Osteoblast (primary cell): ENCODE data around the gene DGKD. TPM values are rescaled to one million over a fixed set of nuclear protein-coding genes. Genes with fewer than 3 reads are reported as not detected.

ENCODE experiments used
- DNase-seq: peaks from one replicate; pipeline ENCODE4 v3.0.0; 2011; ENCODE audit warnings: low spot score, mixed read lengths; ENCODE audit not compliant: insufficient read length; ENCODE audit errors: missing footprints
- H2AFZ ChIP-seq: 2 replicates; pipeline ENCODE4 v1.6.0; 2011; ENCODE audit warnings: mild to moderate bottlenecking, low read length
- H3K27ac ChIP-seq: 2 replicates; pipeline ENCODE4 v1.5.1; 2011; ENCODE audit warnings: mild to moderate bottlenecking, low read depth, low read length, moderate library complexity
- H3K27me3 ChIP-seq: 2 replicates; pipeline ENCODE4 v1.6.0; 2012; ENCODE audit warnings: mild to moderate bottlenecking, control low read depth, inconsistent platforms, low read length, moderate library complexity; ENCODE audit not compliant: insufficient read depth
- H3K36me3 ChIP-seq: 2 replicates; pipeline ENCODE4 v1.5.1; 2011; ENCODE audit warnings: mild to moderate bottlenecking, low read length, control low read depth, moderate library complexity; ENCODE audit not compliant: insufficient read depth
- H3K4me1 ChIP-seq: 2 replicates; pipeline ENCODE4 v1.5.1; 2011; ENCODE audit warnings: mild to moderate bottlenecking, low read length, control low read depth, moderate library complexity; ENCODE audit not compliant: insufficient read depth
- H3K4me2 ChIP-seq: 2 replicates; pipeline ENCODE4 v1.6.0; 2011; ENCODE audit warnings: mild to moderate bottlenecking, low read length; ENCODE audit not compliant: insufficient read depth
- H3K4me3 ChIP-seq: fragments of 200-600 bp; sonication (generic); 3 replicates; pipeline ENCODE4 v1.5.1; 2012; ENCODE audit warnings: mild to moderate bottlenecking, low read length, inconsistent platforms; ENCODE audit not compliant: insufficient read depth
- H3K79me2 ChIP-seq: 2 replicates; pipeline ENCODE4 v1.6.0; 2012; ENCODE audit warnings: mild to moderate bottlenecking, low read length, control low read depth, inconsistent platforms; ENCODE audit not compliant: insufficient read depth
- H3K9me3 ChIP-seq: 2 replicates; pipeline ENCODE4 v1.5.1; 2011; ENCODE audit warnings: low read depth, low read length, control low read depth
- H4K20me1 ChIP-seq: 2 replicates; pipeline ENCODE4 v1.6.0; 2012; ENCODE audit warnings: mild to moderate bottlenecking, low read length, control low read depth; ENCODE audit not compliant: insufficient read depth
- total RNA-seq: library from RNA; depleted of rRNA; stranded (reverse); fragments of >200 nt; gene quantifications from 2 replicates; pipeline ENCODE4 v1.2.3, GENCODE V29; 2012
- TF ChIP-seq, protein P1 (sequence below): IDR thresholded peaks from 2 replicates; pipeline ENCODE4 v1.5.1; 2011; ENCODE audit warnings: mild to moderate bottlenecking, low read depth, low read length, moderate library complexity; ENCODE audit errors: extremely low read depth

DGKD gene
- total RNA-seq, 1 donor, result 6.5 TPM

DNA sequence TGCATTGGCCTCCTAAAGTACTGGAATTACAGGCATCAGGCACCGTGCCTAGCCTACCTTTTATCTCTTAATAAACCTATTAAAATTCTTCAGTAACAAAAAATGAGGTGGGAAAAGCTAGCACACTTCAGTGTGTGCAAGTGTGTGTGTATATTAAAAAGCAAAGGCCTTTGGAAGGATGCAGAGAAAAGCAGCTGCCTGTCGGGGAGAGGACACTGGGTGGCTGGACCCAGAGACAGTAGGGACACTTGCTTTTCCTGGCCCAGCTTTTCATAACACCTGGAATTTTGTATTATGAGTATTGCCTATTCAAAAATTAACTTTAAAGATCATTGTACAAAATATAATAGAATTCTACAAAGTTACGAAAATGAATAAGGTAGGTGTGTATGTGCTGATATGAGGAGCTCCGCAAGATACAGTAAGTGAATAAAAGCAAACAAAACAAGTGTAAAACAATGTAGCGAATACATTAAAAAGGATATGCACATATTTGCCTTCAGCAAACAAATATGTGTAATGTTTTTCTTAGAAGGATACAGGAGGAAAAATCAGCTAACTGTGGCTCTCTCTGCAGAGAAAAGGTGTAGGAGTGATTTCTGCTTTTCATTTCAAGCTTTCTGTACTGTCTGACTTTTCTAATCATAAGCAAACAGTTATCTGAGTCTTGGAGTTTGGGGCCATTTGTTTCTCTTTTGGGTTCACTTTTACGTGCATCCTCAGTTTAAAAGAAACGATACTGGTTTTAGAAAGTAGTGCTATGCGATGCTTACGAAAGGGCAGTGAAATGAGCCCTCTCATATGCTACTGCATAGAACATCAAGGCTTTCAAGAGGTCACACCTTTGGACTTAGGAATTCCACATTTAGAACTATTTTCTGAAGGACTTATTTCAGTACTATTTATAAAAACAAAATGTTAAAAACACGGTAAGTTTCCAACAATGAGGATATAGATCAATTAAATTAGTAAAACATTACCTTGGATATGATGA, 141.5 kb downstream of the DGKD start:
- Histone ChIP-seq H3K9me3 (no peaks in the 10 kb centered on the region), H3K4me2 (no peak overlapping the region), H3K4me3 (no peak overlapping the region), H3K79me2 (no peaks in the 10 kb centered on the region), H3K4me1 (peaks cover 2% of the 10 kb centered on the region), H4K20me1 (no peaks in the 10 kb centered on the region), H3K36me3 (peaks cover 48% of the 10 kb centered on the region), H3K27me3 (no peaks in the 10 kb centered on the region), H3K27ac (no peak overlapping the region), H2AFZ (no peak overlapping the region)
- no peak for DNase-seq
- TF ChIP-seq, protein P1, sequence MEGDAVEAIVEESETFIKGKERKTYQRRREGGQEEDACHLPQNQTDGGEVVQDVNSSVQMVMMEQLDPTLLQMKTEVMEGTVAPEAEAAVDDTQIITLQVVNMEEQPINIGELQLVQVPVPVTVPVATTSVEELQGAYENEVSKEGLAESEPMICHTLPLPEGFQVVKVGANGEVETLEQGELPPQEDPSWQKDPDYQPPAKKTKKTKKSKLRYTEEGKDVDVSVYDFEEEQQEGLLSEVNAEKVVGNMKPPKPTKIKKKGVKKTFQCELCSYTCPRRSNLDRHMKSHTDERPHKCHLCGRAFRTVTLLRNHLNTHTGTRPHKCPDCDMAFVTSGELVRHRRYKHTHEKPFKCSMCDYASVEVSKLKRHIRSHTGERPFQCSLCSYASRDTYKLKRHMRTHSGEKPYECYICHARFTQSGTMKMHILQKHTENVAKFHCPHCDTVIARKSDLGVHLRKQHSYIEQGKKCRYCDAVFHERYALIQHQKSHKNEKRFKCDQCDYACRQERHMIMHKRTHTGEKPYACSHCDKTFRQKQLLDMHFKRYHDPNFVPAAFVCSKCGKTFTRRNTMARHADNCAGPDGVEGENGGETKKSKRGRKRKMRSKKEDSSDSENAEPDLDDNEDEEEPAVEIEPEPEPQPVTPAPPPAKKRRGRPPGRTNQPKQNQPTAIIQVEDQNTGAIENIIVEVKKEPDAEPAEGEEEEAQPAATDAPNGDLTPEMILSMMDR, result no peak

DNA sequence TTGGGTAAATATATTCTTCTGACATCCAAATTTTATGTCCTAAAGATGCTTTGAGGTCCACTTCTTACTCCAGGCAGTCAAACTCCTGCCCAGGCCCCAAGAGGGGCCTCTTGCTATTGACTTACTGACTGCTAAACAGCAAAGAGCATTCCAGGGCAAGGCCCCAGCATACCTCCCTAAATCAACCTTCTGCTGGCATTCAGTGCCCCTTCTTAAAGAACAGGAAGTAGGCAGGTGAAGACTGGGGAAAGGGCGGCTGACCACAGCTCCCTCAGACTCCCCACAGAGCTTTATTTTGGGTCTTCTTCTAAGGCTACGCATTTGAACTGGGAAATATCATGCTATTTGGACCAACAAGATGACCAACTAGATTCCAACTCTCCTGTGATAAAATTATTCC, 143.4 kb downstream of the DGKD start:
- Histone ChIP-seq H3K4me1 (peaks cover 12% of the 10 kb centered on the region), H4K20me1 (no peaks in the 10 kb centered on the region), H3K27ac (no peak overlapping the region), H2AFZ (no peak overlapping the region), H3K36me3 (peaks cover 37% of the 10 kb centered on the region), H3K27me3 (no peaks in the 10 kb centered on the region), H3K79me2 (no peaks in the 10 kb centered on the region), H3K9me3 (no peaks in the 10 kb centered on the region), H3K4me3 (no peak overlapping the region), H3K4me2 (no peak overlapping the region)
- DNase-seq, result no peak
- TF ChIP-seq, protein P1, result no peak

DNA sequence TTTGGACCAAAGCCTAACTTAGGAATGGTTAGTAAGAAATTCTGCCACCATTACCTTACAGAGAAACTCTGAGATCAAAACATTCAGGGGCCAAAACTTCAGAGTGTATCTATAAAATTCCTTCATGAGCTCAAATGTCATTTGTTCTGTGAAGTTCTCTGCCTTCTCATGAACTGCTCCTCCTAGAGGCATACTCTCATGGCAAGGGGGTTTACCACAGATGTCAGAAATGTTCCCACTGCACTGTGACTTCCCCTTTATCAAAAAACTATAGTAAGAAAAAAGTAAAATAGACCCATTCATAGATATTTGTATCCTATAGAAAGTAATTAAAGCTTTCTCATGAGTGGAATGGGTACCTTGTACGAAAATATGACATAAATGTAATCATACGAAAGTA, 143.8 kb downstream of the DGKD start:
- Histone ChIP-seq H3K4me1 (peaks cover 12% of the 10 kb centered on the region), H3K27ac (no peak overlapping the region), H4K20me1 (no peaks in the 10 kb centered on the region), H3K79me2 (no peaks in the 10 kb centered on the region), H3K27me3 (no peaks in the 10 kb centered on the region), H2AFZ (no peak overlapping the region), H3K9me3 (no peaks in the 10 kb centered on the region), H3K4me3 (no peak overlapping the region), H3K4me2 (no peak overlapping the region), H3K36me3 (peaks cover 34% of the 10 kb centered on the region)
- TF ChIP-seq, protein P1, result no peak
- DNase-seq, result no peak

DNA sequence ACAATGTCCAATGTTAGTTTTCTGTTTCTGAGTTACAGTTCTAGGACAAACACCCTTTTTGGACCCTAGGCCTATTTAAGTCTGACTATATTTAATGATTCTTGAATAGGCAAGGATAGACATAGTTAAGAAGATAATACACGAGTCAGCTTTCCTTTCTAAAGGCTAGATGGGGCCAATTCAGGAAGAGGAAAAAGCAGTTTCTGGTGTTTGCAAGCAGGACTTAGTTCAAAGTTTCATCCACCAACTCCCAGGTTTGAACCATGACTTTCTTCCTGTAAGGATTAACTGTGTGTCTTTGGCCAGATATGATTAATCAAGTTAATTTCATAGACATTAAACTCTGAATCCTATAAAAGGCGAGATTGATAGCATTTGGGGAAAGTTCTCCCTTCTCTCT, 145.6 kb downstream of the DGKD start:
- no peaks in the 10 kb centered on the region for H4K20me1 ChIP-seq
- no peak overlapping the region for H3K4me2 ChIP-seq
- H3K27ac ChIP-seq, result no peak overlapping the region
- H3K27me3 ChIP-seq, result no peaks in the 10 kb centered on the region
- DNase-seq, result no peak
- H2AFZ ChIP-seq, result no peak overlapping the region
- no peak overlapping the region for H3K4me3 ChIP-seq
- H3K9me3 ChIP-seq, result no peaks in the 10 kb centered on the region
- no peaks in the 10 kb centered on the region for H3K79me2 ChIP-seq
- peaks cover 27% of the 10 kb centered on the region for H3K36me3 ChIP-seq
- peaks cover 12% of the 10 kb centered on the region for H3K4me1 ChIP-seq
- TF ChIP-seq, protein P1, result no peak
